ENCODE results near the gene GPATCH8. TPM values are rescaled to one million over a fixed set of nuclear protein-coding genes. Genes with fewer than 3 reads are reported as not detected.
A peak's percentile ranks its signal among the peaks of the same experiment; 100 is the strongest.
"Not testable (repeated sequence)": the region's sequence is repeated elsewhere in the genome, so short reads cannot be mapped to it uniquely, and the experiment has no call there.

GPATCH8 gene
- total RNA-seq, 1 donor, result 31.1 TPM

GRCh38 chr17:44539673-44540072, 36.5 kb upstream of the GPATCH8 start:
- TF ChIP-seq CTCF (IDR thresholded peaks at IDR 0.05; ENCODE audit: insufficient read depth, low read depth, low read length), result no peak
- no peak overlapping the region for H3K4me3 ChIP-seq (ENCODE audit: low read depth, low read length)
- DNase-seq (ENCODE audit: low read depth), result no peak

GRCh38 chr17:44537922-44538321, 34.7 kb upstream of the GPATCH8 start:
- DNase-seq (ENCODE audit: low read depth); H3K4me3 ChIP-seq (ENCODE audit: low read depth, low read length): not testable (repeated sequence)

- peak; percentile 61 for DNase-seq (ENCODE audit: low read depth)
- H3K4me3 ChIP-seq (ENCODE audit: low read depth, low read length), result no peak overlapping the region
- no peak for TF ChIP-seq CTCF (IDR thresholded peaks at IDR 0.05; ENCODE audit: insufficient read depth, low read depth, low read length)
Measured at GRCh38 chr17:44536090-44536953, 33.1 kb upstream of the GPATCH8 start.

GRCh38 chr17:44533533-44534246, 30.5 kb upstream of the GPATCH8 start:
- TF ChIP-seq CTCF (IDR thresholded peaks at IDR 0.05; ENCODE audit: insufficient read depth, low read depth, low read length), result peak; percentile 93
- peak; percentile 92 for DNase-seq (ENCODE audit: low read depth)
- H3K4me3 ChIP-seq (ENCODE audit: low read depth, low read length), result peak overlapping the region; percentile 12

GRCh38 chr17:44530896-44531418, 27.8 kb upstream of the GPATCH8 start:
- H3K4me3 ChIP-seq (ENCODE audit: low read depth, low read length), result no peak overlapping the region
- DNase-seq (ENCODE audit: low read depth), result no peak
- no peak for TF ChIP-seq CTCF (IDR thresholded peaks at IDR 0.05; ENCODE audit: insufficient read depth, low read depth, low read length)

GRCh38 chr17:44529864-44530263, 26.7 kb upstream of the GPATCH8 start:
- TF ChIP-seq CTCF (IDR thresholded peaks at IDR 0.05; ENCODE audit: insufficient read depth, low read depth, low read length), result no peak
- no peak overlapping the region for H3K4me3 ChIP-seq (ENCODE audit: low read depth, low read length)
- no peak for DNase-seq (ENCODE audit: low read depth)

GRCh38 chr17:44527954-44528353, 24.7 kb upstream of the GPATCH8 start:
- no peak for DNase-seq (ENCODE audit: low read depth)

More at GRCh38 chr17:44527954-44528353, 24.7 kb upstream of the GPATCH8 start:
- H3K4me3 ChIP-seq (ENCODE audit: low read depth, low read length), result no peak overlapping the region
- TF ChIP-seq CTCF (IDR thresholded peaks at IDR 0.05; ENCODE audit: insufficient read depth, low read depth, low read length), result no peak
